HEK293T (cell line): ENCODE measurements around the gene IL1RL2.

Source experiments
- CTCF ChIA-PET: fragments of 350-600 bp; formaldehyde crosslinking; extraction: SDS; loops from one replicate; lab custom pipeline; 2021; ENCODE audit warnings: antibody characterized with exemption, inconsistent platforms; lab: Yijun Ruan, JAX
- POLR2A ChIA-PET: fragments of 350-600 bp; formaldehyde crosslinking; extraction: SDS; loops from one replicate; lab custom pipeline; 2020; ENCODE audit warnings: antibody characterized with exemption, inconsistent platforms; lab: Yijun Ruan, JAX
- DNase-seq: peaks from one replicate; pipeline ENCODE4 v3.0.0; 2012; ENCODE audit warnings: mixed read lengths; ENCODE audit errors: extremely low spot score
- ARNT ChIP-seq: fragments of 450-650 bp; IDR thresholded peaks from 2 replicates; pipeline ENCODE4 v1.6.1; 2017; ENCODE audit warnings: mild to moderate bottlenecking
- BHLHE40 ChIP-seq: fragments of 450-650 bp; IDR thresholded peaks from 2 replicates; pipeline ENCODE4 v1.6.1; 2016; ENCODE audit warnings: mild to moderate bottlenecking, moderate library complexity, borderline replicate concordance
- CTBP1 ChIP-seq: fragments of 450-650 bp; IDR thresholded peaks from 2 replicates; pipeline ENCODE4 v1.6.1; 2016; ENCODE audit warnings: borderline replicate concordance
- ELF4 ChIP-seq: fragments of 450-650 bp; IDR thresholded peaks from 2 replicates; pipeline ENCODE4 v1.6.1; 2017; ENCODE audit warnings: antibody characterized with exemption
- FOXA1 ChIP-seq: fragments of 450-650 bp; IDR thresholded peaks from 2 replicates; pipeline ENCODE4 v1.6.1; 2016; ENCODE audit warnings: mild to moderate bottlenecking
- FOXK2 ChIP-seq: fragments of 450-650 bp; IDR thresholded peaks from 2 replicates; pipeline ENCODE4 v1.6.1; 2016; ENCODE audit warnings: mild to moderate bottlenecking
- FOXM1 ChIP-seq: fragments of 450-650 bp; IDR thresholded peaks from 2 replicates; pipeline ENCODE4 v1.6.1; 2017; ENCODE audit warnings: mild to moderate bottlenecking, borderline replicate concordance
- HDGF ChIP-seq: fragments of 450-650 bp; IDR thresholded peaks from 2 replicates; pipeline ENCODE4 v1.6.1; 2017; ENCODE audit warnings: antibody characterized with exemption, borderline replicate concordance
- L3MBTL2 ChIP-seq: fragments of 450-650 bp; conservative IDR thresholded peaks from 2 replicates; pipeline ENCODE4 v1.6.1; 2016; ENCODE audit warnings: mild to moderate bottlenecking
- LEF1 ChIP-seq: fragments of 450-650 bp; IDR thresholded peaks from 2 replicates; pipeline ENCODE4 v1.6.1; 2017; ENCODE audit warnings: mild to moderate bottlenecking, borderline replicate concordance
- NFRKB ChIP-seq: fragments of 450-650 bp; IDR thresholded peaks from 2 replicates; pipeline ENCODE4 v1.6.1; 2016; ENCODE audit warnings: mild to moderate bottlenecking, moderate library complexity
- SP1 ChIP-seq: fragments of 450-650 bp; IDR thresholded peaks from 2 replicates; pipeline ENCODE4 v1.6.1; 2017
- SUZ12 ChIP-seq: fragments of 450-650 bp; IDR thresholded peaks from 2 replicates; pipeline ENCODE4 v1.6.1; 2016; ENCODE audit warnings: mild to moderate bottlenecking
- TARDBP ChIP-seq: fragments of 450-650 bp; IDR thresholded peaks from 2 replicates; pipeline ENCODE4 v1.6.1; 2016
- ZNF384 ChIP-seq: fragments of 450-650 bp; IDR thresholded peaks from 2 replicates; pipeline ENCODE4 v1.6.1; 2016
- TF ChIP-seq, protein P1 (sequence below): fragments of 450-650 bp; IDR thresholded peaks from 2 replicates; pipeline ENCODE4 v1.6.1; 2016

Gene IL1RL2

GRCh38 chr2:102186791-102187495 lies at the start of gene IL1RL2:
Gene IL1RL2 (plus strand): TSS chr2:102187023. CDS start chr2:102187868, 845 bp downstream.
- TF ChIP-seq FOXK2, result no peak
- TF ChIP-seq TARDBP, result no peak
- TF ChIP-seq SP1, result no peak
- TF ChIP-seq BHLHE40, result no peak
- no peak for TF ChIP-seq LEF1
- TF ChIP-seq SUZ12, result no peak
- TF ChIP-seq ELF4, result no peak
- no peak for TF ChIP-seq L3MBTL2
- TF ChIP-seq FOXM1, result no peak
- TF ChIP-seq HDGF, result no peak
- TF ChIP-seq, protein P1, sequence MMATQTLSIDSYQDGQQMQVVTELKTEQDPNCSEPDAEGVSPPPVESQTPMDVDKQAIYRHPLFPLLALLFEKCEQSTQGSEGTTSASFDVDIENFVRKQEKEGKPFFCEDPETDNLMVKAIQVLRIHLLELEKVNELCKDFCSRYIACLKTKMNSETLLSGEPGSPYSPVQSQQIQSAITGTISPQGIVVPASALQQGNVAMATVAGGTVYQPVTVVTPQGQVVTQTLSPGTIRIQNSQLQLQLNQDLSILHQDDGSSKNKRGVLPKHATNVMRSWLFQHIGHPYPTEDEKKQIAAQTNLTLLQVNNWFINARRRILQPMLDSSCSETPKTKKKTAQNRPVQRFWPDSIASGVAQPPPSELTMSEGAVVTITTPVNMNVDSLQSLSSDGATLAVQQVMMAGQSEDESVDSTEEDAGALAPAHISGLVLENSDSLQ, result no peak
- TF ChIP-seq CTBP1, result no peak
- no peak for TF ChIP-seq NFRKB
- no peak for TF ChIP-seq FOXA1
- no peak for TF ChIP-seq ZNF384
- no peak for TF ChIP-seq ARNT
- ChIA-PET POLR2A (no interaction called here), CTCF (no interaction called here)

GRCh38 chr2:102137138-102137537 lies 49.7 kb upstream of the IL1RL2 start:
- TF ChIP-seq SP1 (no peak), TARDBP (no peak), ELF4 (no peak), FOXK2 (no peak), BHLHE40 (no peak), FOXM1 (no peak), NFRKB (no peak)
- TF ChIP-seq, protein P1, result no peak
- POLR2A ChIA-PET, result no interaction called here
- CTCF ChIA-PET, result no interaction called here
- no peak for DNase-seq

More at GRCh38 chr2:102186791-102187495, at the start of gene IL1RL2:
- no peak for DNase-seq

- DNase-seq, result no peak
- TF ChIP-seq ELF4, result no peak
- TF ChIP-seq ARNT, result no peak
- no peak for TF ChIP-seq FOXK2
- TF ChIP-seq NFRKB, result no peak
- TF ChIP-seq LEF1, result no peak
- TF ChIP-seq FOXA1, result no peak
- TF ChIP-seq TARDBP, result no peak
- TF ChIP-seq BHLHE40, result no peak
- no peak for TF ChIP-seq HDGF
- TF ChIP-seq ZNF384, result no peak
- no peak for TF ChIP-seq L3MBTL2
- TF ChIP-seq, protein P1, result no peak
- TF ChIP-seq SUZ12, result no peak
- no peak for TF ChIP-seq FOXM1
- TF ChIP-seq CTBP1, result no peak
- no peak for TF ChIP-seq SP1
- POLR2A ChIA-PET, result no interaction called here
- CTCF ChIA-PET, result no interaction called here
Measured at GRCh38 chr2:102138331-102138730, 48.5 kb upstream of the IL1RL2 start.

- POLR2A ChIA-PET, result no interaction called here
- CTCF ChIA-PET, result interaction anchor here (0.6 kb wide), 1 partner anchor 132 kb away, joined by 4 read pairs; no protein-coding TSS in a partner anchor
Measured at GRCh38 chr2:102139851-102140250, 47.0 kb upstream of the IL1RL2 start.

DNA sequence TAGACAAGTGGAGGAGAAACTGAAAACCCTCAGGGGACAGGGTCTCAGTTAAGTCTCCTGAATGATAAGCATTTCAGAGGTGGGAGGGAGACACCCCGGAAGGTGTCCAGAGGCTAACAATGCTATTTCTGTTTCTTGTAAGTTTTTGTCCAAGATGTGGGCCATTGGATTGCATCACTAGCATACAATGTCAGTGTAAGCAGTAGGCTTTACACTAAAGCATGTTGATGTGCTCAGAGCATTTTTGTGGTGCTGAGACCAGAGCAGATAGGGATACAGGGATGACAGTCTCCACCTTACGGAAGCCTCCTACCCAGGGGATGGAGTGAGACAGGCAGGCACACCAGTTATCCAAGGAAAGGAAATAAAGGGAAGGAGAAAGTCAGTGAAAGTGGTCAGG lies 46.4 kb upstream of the IL1RL2 start:
- TF ChIP-seq ELF4 (no peak), CTBP1 (no peak), ARNT (no peak)
- CTCF ChIA-PET, result interaction anchor here (0.6 kb wide), 1 partner anchor 132 kb away, joined by 4 read pairs; no protein-coding TSS in a partner anchor
- POLR2A ChIA-PET, result no interaction called here
- no peak for DNase-seq

More at GRCh38 chr2:102139851-102140250, 47.0 kb upstream of the IL1RL2 start:
- no peak for TF ChIP-seq TARDBP
- TF ChIP-seq FOXA1, result no peak
- TF ChIP-seq CTBP1, result no peak
- no peak for TF ChIP-seq FOXK2
- no peak for TF ChIP-seq ZNF384
- TF ChIP-seq, protein P1, result no peak
- TF ChIP-seq LEF1, result no peak
- DNase-seq, result no peak

DNA sequence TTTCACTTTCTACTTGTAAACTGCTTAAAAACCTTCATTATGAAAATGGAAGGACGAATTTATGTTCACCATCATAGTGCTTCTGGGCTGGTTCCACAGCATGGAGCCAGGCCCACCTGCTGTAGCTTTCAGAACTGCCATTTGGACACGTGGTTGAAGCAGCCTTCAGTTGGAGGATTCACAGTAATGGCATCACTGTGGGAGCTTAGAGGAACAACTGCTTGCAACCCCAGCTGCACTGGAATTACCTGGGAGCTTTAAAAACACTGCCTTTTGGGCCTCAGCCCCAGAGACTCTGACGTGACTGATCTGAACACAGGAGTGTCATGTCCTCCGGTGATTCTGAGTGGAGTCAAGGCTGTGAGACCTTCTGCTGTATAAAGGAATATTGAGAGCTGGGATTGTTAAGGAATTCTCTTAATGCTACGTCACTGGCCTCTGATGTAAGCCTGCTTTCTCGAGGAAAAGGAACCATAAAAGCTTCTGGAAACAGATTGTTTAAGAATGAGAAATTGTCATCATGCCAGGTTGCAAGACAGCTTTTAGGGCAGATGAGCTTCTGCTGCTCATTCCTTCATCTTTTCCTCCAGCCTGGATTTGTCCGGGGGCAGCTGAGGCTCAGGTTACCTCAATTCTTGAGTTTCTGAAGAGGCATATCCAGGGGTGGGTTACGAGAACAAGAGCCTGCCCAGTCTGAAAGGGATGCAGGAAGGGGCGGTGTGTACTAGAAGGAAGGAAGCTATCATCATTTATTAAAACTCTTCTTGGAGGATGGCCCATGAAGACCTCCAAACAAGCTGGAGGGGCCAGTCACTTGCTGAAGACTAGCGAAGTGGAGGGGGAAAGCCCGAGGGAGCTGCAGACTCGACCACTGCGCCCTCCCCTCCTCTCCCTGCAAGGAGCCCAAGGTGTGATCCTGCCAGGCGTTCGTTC lies 45.5 kb upstream of the IL1RL2 start:
- TF ChIP-seq FOXK2, result no peak
- no peak for TF ChIP-seq LEF1
- ChIA-PET POLR2A (no interaction called here), CTCF (interaction anchor here (0.6 to 2.5 kb wide), 4 partner anchors 8 to 135 kb away, joined by 3 to 7 read pairs (median 4); no protein-coding TSS in a partner anchor)
- no peak for DNase-seq
